GM18502 (cell line): ENCODE measurements around the gene KCNJ6.

Experiments
- ATAC-seq: cut with Tn5 transposase; IDR thresholded peaks from one replicate; pipeline ENCODE4 v1.9.1; 2021; ENCODE audit warnings: mild to moderate bottlenecking; ENCODE audit not compliant: unreplicated experiment, poor library complexity

Gene KCNJ6

GRCh38 chr21:37563641-37564340 is 352.5 kb downstream of the KCNJ6 start:
- ATAC-seq: peak; percentile 91

GRCh38 chr21:37562920-37563640 is 353.2 kb downstream of the KCNJ6 start:
- peak; percentile 11 for ATAC-seq

- ATAC-seq: no peak
These were observed 354.0 kb downstream of the KCNJ6 start for GRCh38 chr21:37561941-37562919.

GRCh38 chr21:37561506-37561905 is 354.8 kb downstream of the KCNJ6 start:
- ATAC-seq: no peak

GRCh38 chr21:37560385-37560784 is 355.9 kb downstream of the KCNJ6 start:
- no peak for ATAC-seq

- ATAC-seq: no peak
These were observed 357.5 kb downstream of the KCNJ6 start for GRCh38 chr21:37558676-37559211.
